ENCODE data around the gene SBDS.
"Not testable (repeated sequence)": the region's sequence is repeated elsewhere in the genome, so short reads cannot be mapped to it uniquely, and the experiment has no call there.

GRCh38 chr7:67036432-67037395 is 41.3 kb upstream of the SBDS start:
- not testable (repeated sequence) for TF ChIP-seq CTCF (IDR thresholded peaks at IDR 0.05 in 2 of 3, conservative IDR thresholded peaks at IDR 0.05 in 1 of 3; ENCODE audit: borderline replicate concordance in 1 of 3, insufficient read depth in 1 of 3, low read depth in 2 of 3, low read length in 2 of 3); EZH2 (IDR thresholded peaks at IDR 0.05); POLR2A (IDR thresholded peaks at IDR 0.05; ENCODE audit: borderline replicate concordance, extremely low read depth, insufficient read depth, insufficient read length); ZBTB33 (IDR thresholded peaks at IDR 0.05; ENCODE audit: extremely low read depth, insufficient replicate concordance, low read length); POLR2AphosphoS5 (IDR thresholded peaks at IDR 0.05; ENCODE audit: low read depth, low read length); RAD21 (IDR thresholded peaks at IDR 0.05; ENCODE audit: low read depth); SRF (IDR thresholded peaks at IDR 0.05; ENCODE audit: low read depth); REST (IDR thresholded peaks at IDR 0.05; ENCODE audit: low read depth); ZNF274 (IDR thresholded peaks at IDR 0.05; ENCODE audit: low read depth, low read length); EZH2phosphoT487 (IDR thresholded peaks at IDR 0.05; ENCODE audit: borderline replicate concordance)

Measured in HCT116 (cell line).